Stimulated activated naive CD8-positive, alpha-beta T cell treated with anti-CD3 and anti-CD28 coated beads, Interleukin-15, Interleukin-2, amounts not matched to agents 100 ng/mL and 50 ng/mL, for 24 hours (primary cell): ENCODE results near the gene RSU1.

Experiments used
- H3K27ac Mint-ChIP-seq: one replicate; pipeline ENCODE4 v1.8.0; 2021; ENCODE audit warnings: mild to moderate bottlenecking, mixed read lengths
- H3K27me3 Mint-ChIP-seq: one replicate; pipeline ENCODE4 v1.8.0; 2021; ENCODE audit warnings: mixed read lengths
- H3K36me3 Mint-ChIP-seq: one replicate; pipeline ENCODE4 v1.8.0; 2021; ENCODE audit warnings: low read depth, mixed read lengths
- H3K4me1 Mint-ChIP-seq: one replicate; pipeline ENCODE4 v1.8.0; 2021; ENCODE audit warnings: low read depth, mixed read lengths
- H3K4me3 Mint-ChIP-seq: one replicate; pipeline ENCODE4 v1.8.0; 2021; ENCODE audit warnings: mild to moderate bottlenecking, mixed read lengths
- H3K9me3 Mint-ChIP-seq: one replicate; pipeline ENCODE4 v1.8.0; 2021; ENCODE audit warnings: mixed read lengths

RSU1 gene

DNA sequence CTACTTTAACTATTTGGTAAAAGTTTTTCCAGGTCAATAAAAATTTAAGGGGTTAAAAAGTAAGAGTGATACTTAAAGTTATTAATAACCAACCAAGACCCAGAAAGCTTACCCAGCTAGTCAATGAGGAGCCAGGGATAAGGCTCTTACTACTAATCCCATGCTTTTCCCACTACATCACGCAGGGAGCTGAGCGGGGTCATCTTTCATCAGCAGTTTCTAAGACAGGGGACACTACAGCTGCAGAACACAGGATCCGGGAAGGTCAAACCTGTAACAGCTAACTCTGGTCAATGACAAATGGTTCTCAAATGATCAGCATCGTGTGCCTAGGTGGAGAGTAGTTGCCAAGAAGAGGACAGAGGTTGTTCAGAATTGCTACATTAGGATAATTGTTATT, 65.1 kb downstream of the RSU1 start:
- H3K36me3 Mint-ChIP-seq = peaks cover 37% of the 10 kb centered on the region
- H3K27ac Mint-ChIP-seq = no peak overlapping the region

DNA sequence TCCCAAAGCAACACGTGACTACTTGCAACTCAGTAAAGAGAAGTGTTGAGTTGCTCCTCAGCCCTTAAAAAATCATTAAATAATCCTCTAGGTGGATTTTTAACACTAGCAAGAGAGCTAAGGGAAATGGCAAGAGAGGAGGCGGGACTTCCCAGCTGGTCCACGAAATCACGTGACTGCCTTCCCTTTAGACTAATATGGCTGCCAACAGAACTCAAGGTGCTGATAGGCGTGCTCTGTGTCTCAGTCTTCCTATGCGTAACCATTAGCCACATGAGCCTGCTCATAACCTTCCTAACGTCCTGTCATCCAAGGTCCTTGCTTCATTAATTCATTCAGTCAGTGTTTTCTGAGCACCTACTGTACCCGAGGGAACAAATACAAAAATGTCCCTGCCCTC, 66.0 kb downstream of the RSU1 start:
- H3K27ac Mint-ChIP-seq = no peak overlapping the region
- no peaks in the 10 kb centered on the region for H3K27me3 Mint-ChIP-seq
- H3K4me3 Mint-ChIP-seq = no peak overlapping the region
- no peaks in the 10 kb centered on the region for H3K9me3 Mint-ChIP-seq
- H3K4me1 Mint-ChIP-seq = no peaks in the 10 kb centered on the region
- H3K36me3 Mint-ChIP-seq = peaks cover 34% of the 10 kb centered on the region

More for the DNA sequence above, 65.1 kb downstream of the RSU1 start:
- Mint-ChIP-seq H3K4me1 (peaks cover 4% of the 10 kb centered on the region), H3K4me3 (no peak overlapping the region), H3K9me3 (no peaks in the 10 kb centered on the region), H3K27me3 (no peaks in the 10 kb centered on the region)

DNA sequence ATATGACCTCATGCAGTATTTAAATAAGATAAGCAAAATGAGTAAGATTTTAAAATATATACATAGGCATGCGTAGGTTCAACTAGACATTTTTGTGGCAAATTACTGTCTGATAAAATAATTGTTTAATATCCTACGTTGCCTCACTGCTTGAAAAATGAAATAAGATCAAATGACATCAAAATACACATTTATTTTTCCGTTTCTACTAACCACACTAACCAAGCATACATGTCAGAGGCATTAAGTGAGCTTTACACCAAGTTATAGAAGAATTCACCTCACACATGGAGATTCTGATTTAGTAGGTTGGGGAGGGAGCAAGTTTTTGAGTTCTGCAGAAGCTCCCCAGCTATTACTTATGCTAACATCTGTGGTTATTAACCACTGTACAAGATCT, 66.8 kb downstream of the RSU1 start:
- no peaks in the 10 kb centered on the region for H3K4me1 Mint-ChIP-seq

DNA sequence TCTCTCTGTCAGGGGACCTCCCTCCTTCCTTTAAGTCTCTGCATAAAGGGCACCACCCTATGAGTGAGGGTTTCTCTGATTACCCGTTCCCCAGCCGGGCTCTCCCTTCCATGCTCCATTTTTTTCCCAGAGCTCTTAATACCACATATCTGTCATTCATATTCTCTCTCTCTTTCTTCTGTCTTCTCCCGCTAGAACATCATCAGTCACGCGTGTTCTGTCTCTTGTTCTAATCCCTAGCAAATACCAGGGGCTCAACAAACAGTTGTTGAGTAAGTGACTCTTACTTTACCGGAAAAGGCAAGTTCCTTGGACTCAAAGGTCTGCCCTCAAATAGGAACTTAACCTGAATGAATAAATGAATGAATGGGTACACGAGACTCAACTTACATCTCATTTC, 68.5 kb downstream of the RSU1 start:
- no peaks in the 10 kb centered on the region for H3K9me3 Mint-ChIP-seq
- H3K4me1 Mint-ChIP-seq = no peaks in the 10 kb centered on the region
- no peak overlapping the region for H3K27ac Mint-ChIP-seq
- H3K27me3 Mint-ChIP-seq = no peaks in the 10 kb centered on the region
- H3K36me3 Mint-ChIP-seq = peaks cover 36% of the 10 kb centered on the region
- no peak overlapping the region for H3K4me3 Mint-ChIP-seq

More for the DNA sequence above, 66.8 kb downstream of the RSU1 start:
- no peak overlapping the region for H3K4me3 Mint-ChIP-seq
- H3K27ac Mint-ChIP-seq = no peak overlapping the region
- no peaks in the 10 kb centered on the region for H3K9me3 Mint-ChIP-seq
- H3K36me3 Mint-ChIP-seq = peaks cover 36% of the 10 kb centered on the region
- H3K27me3 Mint-ChIP-seq = no peaks in the 10 kb centered on the region

DNA sequence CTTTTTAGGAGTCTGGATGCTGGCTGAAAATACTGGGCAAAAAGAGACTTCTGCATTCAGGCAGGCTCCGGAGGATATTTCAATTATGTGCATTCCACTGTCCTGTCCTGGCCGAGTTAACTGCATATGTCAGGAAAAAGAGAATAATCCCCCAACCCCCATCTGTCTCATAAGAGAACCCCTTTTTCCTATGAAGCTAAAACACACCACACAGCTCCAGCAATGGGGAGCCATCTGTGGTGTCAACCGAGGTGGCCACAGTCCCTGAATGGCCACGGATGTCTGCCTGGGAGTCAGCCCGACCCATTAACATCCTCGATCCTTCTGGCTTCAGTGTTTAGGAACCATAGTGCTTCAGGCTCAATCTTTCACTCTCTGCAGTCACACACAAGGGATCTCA, 70.4 kb downstream of the RSU1 start:
- Mint-ChIP-seq H3K36me3 (peaks cover 45% of the 10 kb centered on the region), H3K27me3 (no peaks in the 10 kb centered on the region), H3K4me3 (no peak overlapping the region), H3K4me1 (no peaks in the 10 kb centered on the region), H3K9me3 (no peaks in the 10 kb centered on the region), H3K27ac (no peak overlapping the region)

DNA sequence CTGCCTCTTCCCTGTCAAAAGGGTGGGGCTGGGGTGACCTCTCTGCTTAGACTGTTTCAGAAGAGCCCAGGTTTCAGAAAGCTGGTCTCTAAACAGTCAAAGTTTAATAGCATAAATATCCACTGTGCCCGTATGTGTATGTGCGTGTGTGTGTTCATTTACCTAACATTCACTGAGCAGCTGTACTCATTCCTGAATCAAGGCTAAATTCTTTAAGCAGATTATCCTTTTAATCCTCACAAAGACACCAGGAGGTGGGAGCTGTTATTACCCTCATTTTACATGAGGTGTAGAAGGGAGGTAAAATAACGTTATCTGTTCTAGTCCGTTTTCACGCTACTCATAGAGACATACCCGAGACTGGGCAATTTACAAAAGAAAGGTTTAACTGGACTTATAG, 72.2 kb downstream of the RSU1 start:
- Mint-ChIP-seq H3K27ac (no peak overlapping the region), H3K4me3 (no peak overlapping the region), H3K9me3 (no peaks in the 10 kb centered on the region), H3K27me3 (no peaks in the 10 kb centered on the region), H3K4me1 (no peaks in the 10 kb centered on the region), H3K36me3 (peaks cover 47% of the 10 kb centered on the region)

DNA sequence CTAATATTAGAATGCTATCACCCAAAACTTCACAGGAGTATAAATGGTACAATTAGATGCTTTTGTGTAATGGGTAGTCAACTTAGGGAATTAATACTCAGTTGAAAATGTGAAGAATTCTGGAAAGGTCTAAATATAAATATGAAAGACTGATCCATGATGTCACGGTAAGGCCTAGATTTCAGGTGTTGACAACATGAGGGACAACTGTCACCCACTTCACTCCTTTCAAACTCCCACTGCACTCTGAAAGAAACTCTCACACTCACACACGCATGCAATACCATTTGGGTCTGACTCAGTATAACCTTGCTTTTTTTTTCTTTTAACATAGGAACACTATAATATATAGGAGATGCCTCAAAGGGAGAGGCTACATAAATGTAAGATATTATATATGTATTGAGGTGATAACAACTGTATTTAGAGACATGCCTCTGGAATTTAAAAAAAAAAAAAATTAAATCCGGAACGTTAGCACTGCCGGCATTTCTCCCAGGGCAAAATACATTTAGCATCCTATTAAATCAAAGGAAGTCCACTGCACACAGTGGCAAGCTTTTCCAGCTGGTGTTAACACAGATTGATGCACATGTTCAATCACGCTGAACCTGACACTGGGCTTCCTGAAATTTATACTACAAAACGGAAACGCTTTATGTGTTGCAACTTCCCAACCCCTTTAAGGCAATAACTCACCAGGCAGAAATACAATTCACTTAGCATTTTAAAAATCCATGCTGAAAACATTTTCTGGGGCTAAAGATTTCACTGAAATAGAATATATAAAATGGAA, 74.9 kb downstream of the RSU1 start:
- Mint-ChIP-seq H3K36me3 (peaks cover 68% of the 10 kb centered on the region), H3K9me3 (peaks cover 5% of the 10 kb centered on the region), H3K27me3 (no peaks in the 10 kb centered on the region), H3K4me1 (no peaks in the 10 kb centered on the region), H3K27ac (no peak overlapping the region), H3K4me3 (no peak overlapping the region)

DNA sequence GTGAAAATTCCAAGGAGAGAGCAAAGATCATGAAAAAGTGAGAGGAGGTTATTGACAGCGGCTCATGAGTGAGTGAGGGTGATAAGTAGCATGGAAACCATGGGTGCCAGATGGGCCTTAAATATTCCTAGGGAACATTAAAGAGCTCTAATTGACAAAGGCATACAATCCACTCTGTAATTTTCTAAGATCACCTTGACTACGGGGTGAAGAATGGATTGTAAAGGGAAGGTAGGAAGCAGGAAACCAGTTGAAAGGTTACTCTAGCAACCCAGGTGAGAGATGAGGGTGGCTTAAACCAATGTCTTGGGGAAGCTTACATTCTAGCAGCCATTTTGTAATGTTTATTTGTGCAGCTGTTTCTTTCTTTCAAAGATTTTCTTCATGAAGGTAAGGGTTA, 75.7 kb downstream of the RSU1 start:
- Mint-ChIP-seq H3K4me3 (no peak overlapping the region), H3K4me1 (no peaks in the 10 kb centered on the region), H3K27me3 (no peaks in the 10 kb centered on the region), H3K36me3 (peaks cover 76% of the 10 kb centered on the region), H3K27ac (no peak overlapping the region), H3K9me3 (peaks cover 9% of the 10 kb centered on the region)

DNA sequence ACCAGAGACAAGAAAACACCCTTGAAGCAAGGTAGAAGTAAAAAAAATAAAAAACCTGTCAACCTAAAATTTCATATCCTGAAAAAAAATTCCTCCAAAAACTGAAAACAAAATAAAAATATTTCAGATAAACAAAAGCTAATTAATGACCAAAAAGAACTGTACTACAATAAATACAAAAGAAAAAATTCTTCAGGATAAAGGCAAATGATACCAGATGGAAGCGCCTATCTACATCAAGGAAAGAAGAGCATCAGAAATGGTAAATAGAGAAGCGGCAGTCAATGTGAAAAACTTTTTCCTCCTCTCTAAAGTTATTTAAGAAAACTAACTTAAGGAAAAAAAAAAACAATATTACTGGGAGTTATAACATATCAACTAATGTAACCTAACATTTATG, 79.8 kb downstream of the RSU1 start:
- H3K9me3 Mint-ChIP-seq = peaks cover 23% of the 10 kb centered on the region
- H3K4me3 Mint-ChIP-seq = no peak overlapping the region
- H3K4me1 Mint-ChIP-seq = no peaks in the 10 kb centered on the region
- H3K27me3 Mint-ChIP-seq = no peaks in the 10 kb centered on the region
- H3K36me3 Mint-ChIP-seq = peaks cover 88% of the 10 kb centered on the region
- H3K27ac Mint-ChIP-seq = no peak overlapping the region

DNA sequence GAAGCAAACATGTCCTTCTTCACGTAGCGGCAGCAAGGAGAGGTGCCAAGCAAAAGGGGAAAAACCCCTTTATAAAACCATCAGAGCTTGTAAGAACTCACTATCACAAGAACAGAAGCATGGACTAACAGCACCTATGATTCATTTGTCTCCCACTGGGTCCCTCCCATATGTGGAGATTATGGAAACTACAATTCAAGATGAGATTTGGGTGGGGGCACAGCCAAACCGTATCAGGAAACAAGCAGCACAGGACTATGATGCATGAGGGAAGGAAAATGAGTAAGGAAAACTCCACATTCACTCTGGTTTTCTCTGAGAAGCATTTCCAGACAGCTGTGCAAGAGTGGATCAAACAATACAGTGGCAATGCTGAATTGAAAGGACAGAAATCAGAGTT, 81.6 kb downstream of the RSU1 start:
- Mint-ChIP-seq H3K27me3 (no peaks in the 10 kb centered on the region), H3K4me3 (no peak overlapping the region), H3K27ac (no peak overlapping the region), H3K4me1 (no peaks in the 10 kb centered on the region), H3K36me3 (peaks cover 83% of the 10 kb centered on the region), H3K9me3 (peaks cover 23% of the 10 kb centered on the region)

DNA sequence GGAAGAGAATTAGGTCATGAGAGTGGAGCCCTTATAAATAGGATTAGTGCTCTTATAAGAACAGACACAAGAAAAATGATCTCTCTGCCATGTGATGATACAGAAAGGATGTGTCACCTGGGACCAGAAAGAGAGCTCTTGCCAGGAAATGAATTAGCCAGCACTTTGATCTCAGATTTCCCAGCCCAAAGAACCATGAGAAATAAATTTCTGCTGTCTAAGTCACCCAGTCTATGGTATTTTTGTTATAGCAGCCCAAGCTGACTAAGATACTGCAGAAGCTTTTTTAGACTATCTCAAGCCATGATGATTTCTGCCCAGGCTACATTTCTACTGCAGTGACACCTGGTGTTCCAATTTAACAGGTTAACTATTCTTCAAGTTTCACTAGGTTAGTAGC, 84.8 kb downstream of the RSU1 start:
- H3K36me3 Mint-ChIP-seq = peaks cover 82% of the 10 kb centered on the region
- no peak overlapping the region for H3K27ac Mint-ChIP-seq

DNA sequence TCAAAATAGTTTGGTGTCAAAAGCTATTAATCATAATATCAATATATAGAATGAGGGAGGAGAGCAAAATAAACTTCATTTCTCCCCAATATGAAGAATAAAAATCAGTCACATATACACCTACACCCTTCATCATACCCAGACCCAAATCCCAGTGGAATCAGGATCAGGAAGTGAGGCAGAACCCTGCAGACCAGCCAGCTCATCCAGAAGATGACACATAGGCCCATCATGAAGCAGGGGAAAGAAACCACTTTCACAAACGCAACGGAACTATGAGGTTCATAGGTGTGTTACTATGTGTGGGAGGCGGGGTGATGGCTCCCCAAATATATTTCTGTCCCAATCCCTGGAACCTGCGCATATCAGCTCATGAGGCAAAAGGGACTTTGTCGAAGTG, 89.0 kb downstream of the RSU1 start:
- H3K4me3 Mint-ChIP-seq = no peak overlapping the region
- H3K36me3 Mint-ChIP-seq = peaks cover 60% of the 10 kb centered on the region
- peaks cover 11% of the 10 kb centered on the region for H3K4me1 Mint-ChIP-seq
- H3K27ac Mint-ChIP-seq = no peak overlapping the region
- no peaks in the 10 kb centered on the region for H3K27me3 Mint-ChIP-seq
- peaks cover 11% of the 10 kb centered on the region for H3K9me3 Mint-ChIP-seq

More for the DNA sequence above, 84.8 kb downstream of the RSU1 start:
- H3K4me1 Mint-ChIP-seq = peaks cover 8% of the 10 kb centered on the region
- H3K4me3 Mint-ChIP-seq = no peak overlapping the region
- no peaks in the 10 kb centered on the region for H3K27me3 Mint-ChIP-seq
- H3K9me3 Mint-ChIP-seq = peaks cover 26% of the 10 kb centered on the region

DNA sequence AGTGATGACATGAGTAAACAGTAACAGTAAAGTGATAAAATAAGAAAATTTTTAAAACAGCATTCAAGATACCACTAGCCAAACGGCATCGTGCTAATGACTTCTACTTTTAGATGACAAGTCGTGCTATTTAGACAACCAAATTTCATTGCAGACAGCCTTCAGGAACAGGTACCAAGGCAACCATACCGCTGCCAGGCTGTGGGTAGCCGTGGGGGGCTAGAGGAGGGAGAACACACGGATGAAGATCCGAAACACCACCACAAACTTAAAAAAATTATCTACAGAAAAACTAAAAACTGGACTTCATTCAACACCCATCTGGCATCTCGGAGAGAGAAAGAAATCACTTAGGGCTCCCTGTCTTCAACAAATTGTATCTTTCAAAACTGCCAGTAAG, 89.6 kb downstream of the RSU1 start:
- H3K36me3 Mint-ChIP-seq = peaks cover 64% of the 10 kb centered on the region
- H3K4me3 Mint-ChIP-seq = no peak overlapping the region
- peaks cover 11% of the 10 kb centered on the region for H3K9me3 Mint-ChIP-seq
- peaks cover 11% of the 10 kb centered on the region for H3K4me1 Mint-ChIP-seq
- no peak overlapping the region for H3K27ac Mint-ChIP-seq
- H3K27me3 Mint-ChIP-seq = no peaks in the 10 kb centered on the region

DNA sequence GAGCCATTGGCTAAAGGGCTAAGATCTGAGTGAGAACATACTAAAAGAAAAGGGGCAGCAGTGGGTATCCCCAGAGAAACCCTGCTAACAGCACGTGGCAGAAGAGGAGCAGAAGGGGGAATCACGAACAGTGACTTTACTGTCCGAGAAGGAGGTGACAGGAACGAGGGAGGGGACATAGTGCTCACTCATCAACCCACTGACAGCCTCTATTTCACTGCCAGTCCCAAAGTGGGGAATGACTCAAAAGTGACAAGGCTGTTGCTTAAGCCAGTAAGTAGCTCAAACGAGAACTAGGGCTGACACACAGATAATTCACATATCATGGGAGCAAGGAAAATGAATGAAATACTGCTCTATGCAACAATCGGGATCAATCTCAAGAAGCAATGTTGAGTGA, 92.7 kb downstream of the RSU1 start:
- peaks cover 11% of the 10 kb centered on the region for H3K4me1 Mint-ChIP-seq
- H3K36me3 Mint-ChIP-seq = peaks cover 64% of the 10 kb centered on the region
- H3K9me3 Mint-ChIP-seq = peaks cover 13% of the 10 kb centered on the region
- no peak overlapping the region for H3K4me3 Mint-ChIP-seq
- H3K27me3 Mint-ChIP-seq = no peaks in the 10 kb centered on the region
- no peak overlapping the region for H3K27ac Mint-ChIP-seq

DNA sequence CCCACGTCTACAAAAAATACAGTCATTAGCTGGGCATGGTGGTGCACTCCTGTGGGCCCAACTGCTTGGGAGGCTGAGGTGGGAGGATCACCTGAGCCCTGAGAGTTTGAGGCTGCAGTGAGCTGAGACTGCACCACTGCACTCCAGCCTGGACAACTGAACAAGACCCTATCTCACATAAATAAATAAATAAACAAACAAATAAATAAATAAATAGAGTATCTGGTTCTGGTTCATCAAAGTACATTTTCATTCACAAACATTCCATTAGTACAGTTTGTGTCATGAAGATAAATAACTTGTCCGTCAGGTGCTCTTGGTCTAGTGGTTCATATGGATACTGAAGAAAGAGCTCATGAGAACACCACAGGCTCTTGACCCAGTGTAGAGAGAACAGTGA, 96.4 kb downstream of the RSU1 start:
- Mint-ChIP-seq H3K4me1 (no peaks in the 10 kb centered on the region), H3K9me3 (peaks cover 8% of the 10 kb centered on the region), H3K27me3 (no peaks in the 10 kb centered on the region), H3K4me3 (no peak overlapping the region), H3K36me3 (peaks cover 54% of the 10 kb centered on the region), H3K27ac (no peak overlapping the region)
